Cardiac muscle cell (in vitro differentiated cells and primary cell): ENCODE data around the gene BCAM. TPM values are rescaled to one million over a fixed set of nuclear protein-coding genes. Genes with fewer than 3 reads are reported as not detected.

Experiments used
- DNase-seq, 2 donors: peaks; one replicate each; pipeline versions ENCODE4 v3.0.0 to v3.0.0-alpha.2; 2010 to 2017; ENCODE audit warnings: low read depth in 1 of 2, low spot score in 1 of 2
- H3K27ac ChIP-seq: fragments of 200-600 bp; sonication (generic); 2 replicates; pipeline ENCODE4 v1.5.1; 2016
- H3K27me3 ChIP-seq: fragments of 200-600 bp; sonication (generic); 2 replicates; pipeline ENCODE4 v1.6.0; 2016; ENCODE audit warnings: control low read depth
- H3K36me3 ChIP-seq: fragments of 200-600 bp; sonication (generic); 2 replicates; pipeline ENCODE4 v1.5.1; 2016; ENCODE audit warnings: control low read depth
- H3K4me1 ChIP-seq: fragments of 200-600 bp; sonication (generic); 2 replicates; pipeline ENCODE4 v1.8.1; 2017; ENCODE audit warnings: low read depth, mild to moderate bottlenecking, mixed run types
- H3K4me3 ChIP-seq: fragments of 200-600 bp; sonication (generic); 2 replicates; pipeline ENCODE4 v1.5.1; 2016; ENCODE audit warnings: mild to moderate bottlenecking
- H3K9me3 ChIP-seq: fragments of 200-600 bp; sonication (generic); 2 replicates; pipeline ENCODE4 v1.5.1; 2017; ENCODE audit warnings: low read depth, mild to moderate bottlenecking, control low read depth
- CTCF ChIP-seq: IDR thresholded peaks from 2 replicates; pipeline ENCODE4 v1.5.1; 2012; ENCODE audit warnings: low read depth, mild to moderate bottlenecking, low read length
- polyA plus RNA-seq: library from polyadenylated mRNA; unstranded; fragments of >200 nt; fragmentation: Nextera tagmentation; extraction: Ambion mirVana; gene quantifications from 2 replicates; pipeline ENCODE4 v1.2.1, GENCODE V29; 2016
- total RNA-seq: library from RNA; depleted of rRNA; stranded (reverse); fragments of >200 nt; gene quantifications from 2 replicates; pipeline ENCODE4 v1.2.3, GENCODE V29; 2016

BCAM gene
- total and polyA plus RNA-seq, 2 experiments from 2014 or later = 41.4 to 338 TPM

- Histone ChIP-seq H3K9me3 (no peaks in the 10 kb centered on the region), H3K36me3 (peaks cover 17% of the 10 kb centered on the region), H3K4me1 (peaks cover 10% of the 10 kb centered on the region)
Observed at GRCh38 chr19:44813841-44814470, 5.1 kb downstream of the BCAM start.

GRCh38 chr19:44814517-44814916 is 5.6 kb downstream of the BCAM start:
- Histone ChIP-seq H3K4me1 (peaks cover 10% of the 10 kb centered on the region), H3K27me3 (no peaks in the 10 kb centered on the region), H3K36me3 (peaks cover 17% of the 10 kb centered on the region), H3K4me3 (no peak overlapping the region), H3K9me3 (no peaks in the 10 kb centered on the region), H3K27ac (no peak overlapping the region)
- TF ChIP-seq CTCF = no peak
- no peak for DNase-seq

More at GRCh38 chr19:44813841-44814470, 5.1 kb downstream of the BCAM start:
- Histone ChIP-seq H3K27ac (no peak overlapping the region), H3K4me3 (no peak overlapping the region), H3K27me3 (no peaks in the 10 kb centered on the region)
- no peak for DNase-seq
- no peak for TF ChIP-seq CTCF

- H3K27ac ChIP-seq = no peak overlapping the region
- no peaks in the 10 kb centered on the region for H3K27me3 ChIP-seq
- peaks cover 17% of the 10 kb centered on the region for H3K36me3 ChIP-seq
- TF ChIP-seq CTCF = no peak
- H3K9me3 ChIP-seq = no peaks in the 10 kb centered on the region
- DNase-seq = no peak
- no peak overlapping the region for H3K4me3 ChIP-seq
- peaks cover 9% of the 10 kb centered on the region for H3K4me1 ChIP-seq
Observed at GRCh38 chr19:44816301-44816700, 7.4 kb downstream of the BCAM start.

- H3K27me3 ChIP-seq = no peaks in the 10 kb centered on the region
- H3K36me3 ChIP-seq = peaks cover 17% of the 10 kb centered on the region
- H3K9me3 ChIP-seq = no peaks in the 10 kb centered on the region
- H3K27ac ChIP-seq = no peak overlapping the region
- H3K4me1 ChIP-seq = peaks cover 21% of the 10 kb centered on the region
- H3K4me3 ChIP-seq = no peak overlapping the region
- no peak for TF ChIP-seq CTCF
- no peak for DNase-seq
Observed at GRCh38 chr19:44817725-44818465, 9.0 kb downstream of the BCAM start.

- Histone ChIP-seq H3K4me1 (peaks cover 27% of the 10 kb centered on the region), H3K36me3 (peaks cover 12% of the 10 kb centered on the region), H3K9me3 (no peaks in the 10 kb centered on the region), H3K27ac (no peak overlapping the region), H3K4me3 (no peak overlapping the region), H3K27me3 (no peaks in the 10 kb centered on the region)
- DNase-seq = no peak
- no peak for TF ChIP-seq CTCF
Observed at GRCh38 chr19:44818466-44819031, 9.6 kb downstream of the BCAM start.
